ENCODE measurements around the gene LCP2.

The LCP2 gene

GRCh38 chr5:170297589-170298462 is at the start of gene LCP2:
LCP2 (minus strand) TSS chr5:170297777; CDS start chr5:170297611, 166 bp downstream.
- DNase-seq (ENCODE audit: low read depth), result no peak

GRCh38 chr5:170347022-170347567 is 49.5 kb upstream of the LCP2 start:
- DNase-seq (ENCODE audit: low read depth), result no peak

- DNase-seq (ENCODE audit: low read depth), result no peak
Measured at GRCh38 chr5:170345971-170346370, 48.4 kb upstream of the LCP2 start.

- DNase-seq (ENCODE audit: low read depth), result no peak
Measured at GRCh38 chr5:170343177-170343576, 45.6 kb upstream of the LCP2 start.

DNA sequence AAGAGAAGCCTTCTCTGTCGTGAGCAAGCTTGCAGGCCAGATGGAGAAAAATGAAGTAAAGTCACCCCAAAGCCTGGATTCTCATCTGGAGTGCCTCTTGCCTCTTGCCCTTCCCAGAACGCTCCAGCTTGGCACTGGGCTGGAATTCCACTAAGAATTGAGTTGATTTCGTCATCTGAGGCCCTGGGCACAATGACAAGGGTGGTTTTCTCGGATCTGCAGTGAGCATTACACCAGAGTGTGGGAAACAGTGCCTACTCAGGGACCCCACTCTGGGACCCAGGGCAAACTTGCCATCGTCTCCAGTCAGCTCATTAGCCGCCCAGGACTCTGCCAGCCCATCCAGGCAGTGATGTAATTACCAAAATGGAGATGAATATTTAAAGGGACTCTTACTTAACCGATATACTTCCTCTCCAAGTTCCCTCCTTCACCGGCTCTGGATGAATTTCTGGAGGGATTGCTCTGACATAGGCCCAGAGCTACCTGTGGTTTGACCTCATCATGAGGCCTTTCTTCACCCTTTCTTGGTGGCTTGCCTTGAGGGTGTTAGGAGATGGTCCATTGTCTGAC is 44.7 kb upstream of the LCP2 start:
- DNase-seq (ENCODE audit: low read depth), result no peak

DNA sequence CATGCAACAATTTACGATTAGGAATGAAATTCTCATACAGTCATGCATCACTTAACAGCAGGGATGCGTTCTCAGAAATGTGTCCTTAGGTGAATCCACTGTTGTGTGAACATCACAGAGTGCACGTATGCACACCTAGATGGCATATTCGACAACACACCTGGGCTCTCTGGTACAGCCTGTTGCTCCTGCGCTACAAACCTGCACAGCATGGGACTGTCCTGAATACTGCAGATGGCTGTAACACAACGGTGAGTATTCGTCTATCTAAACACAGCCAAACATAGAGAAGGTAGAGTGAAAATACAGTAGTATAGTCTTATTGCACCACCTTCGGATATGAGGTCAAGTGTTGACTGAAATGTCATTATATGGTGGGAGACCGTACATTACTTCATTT is 44.0 kb upstream of the LCP2 start:
- no peak for DNase-seq (ENCODE audit: low read depth)

- DNase-seq (ENCODE audit: low read depth), result no peak
Measured at GRCh38 chr5:170339780-170340167, 42.2 kb upstream of the LCP2 start.

DNA sequence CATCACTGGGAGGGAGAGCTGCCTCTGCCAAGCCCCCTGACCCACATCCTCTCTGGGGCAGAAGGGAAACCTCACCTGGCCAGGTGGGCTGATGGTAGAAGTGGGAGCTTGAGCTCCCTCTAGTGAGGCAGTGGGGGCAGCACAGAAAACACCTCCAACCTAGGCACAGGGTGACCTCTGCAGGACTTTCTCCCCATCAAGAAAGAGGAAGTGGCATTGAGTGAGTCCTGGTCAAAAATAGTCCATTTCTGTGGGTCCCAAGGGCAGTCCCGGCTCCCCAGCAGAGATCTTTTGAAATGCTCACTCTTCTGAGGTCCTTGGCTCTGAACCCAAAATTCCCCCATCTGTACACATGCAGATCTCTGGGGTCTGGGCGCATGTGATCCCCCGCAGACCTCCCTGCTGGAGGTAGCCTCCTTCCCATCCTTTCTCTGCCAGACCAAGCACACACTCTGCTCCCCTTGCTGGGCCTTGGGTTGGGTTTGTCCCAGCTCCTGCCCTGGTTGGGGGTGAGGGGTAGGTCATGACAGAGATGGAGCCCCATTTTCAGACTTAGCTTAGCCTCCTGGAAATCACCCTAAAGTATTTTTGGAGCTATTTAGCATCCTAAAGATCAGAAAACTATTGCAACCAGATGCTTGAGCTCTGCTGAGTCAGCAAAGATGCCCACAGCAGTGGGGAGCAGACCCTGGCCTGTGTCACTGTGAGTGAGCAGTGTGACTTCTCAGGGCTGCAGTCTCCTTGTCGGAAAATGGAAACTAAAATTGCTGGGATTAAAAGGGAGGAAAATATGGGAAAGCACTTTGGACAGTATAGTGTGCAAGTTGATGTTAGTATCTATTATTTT is 41.6 kb upstream of the LCP2 start:
- no peak for DNase-seq (ENCODE audit: low read depth)

- no peak for DNase-seq (ENCODE audit: low read depth)
Measured at GRCh38 chr5:170338291-170338690, 40.7 kb upstream of the LCP2 start.

GRCh38 chr5:170337045-170337733 is 39.6 kb upstream of the LCP2 start:
- DNase-seq (ENCODE audit: low read depth), result no peak

GRCh38 chr5:170336065-170336464 is 38.5 kb upstream of the LCP2 start:
- DNase-seq (ENCODE audit: low read depth), result no peak

GRCh38 chr5:170334626-170335025 is 37.0 kb upstream of the LCP2 start:
- DNase-seq (ENCODE audit: low read depth), result no peak

GRCh38 chr5:170333161-170333910 is 35.8 kb upstream of the LCP2 start:
- no peak for DNase-seq (ENCODE audit: low read depth)

GRCh38 chr5:170332058-170332457 is 34.5 kb upstream of the LCP2 start:
- DNase-seq (ENCODE audit: low read depth), result no peak

GRCh38 chr5:170330568-170331054 is 33.0 kb upstream of the LCP2 start:
- no peak for DNase-seq (ENCODE audit: low read depth)

GRCh38 chr5:170329524-170329923 is 31.9 kb upstream of the LCP2 start:
- DNase-seq (ENCODE audit: low read depth), result no peak

GRCh38 chr5:170327829-170328228 is 30.3 kb upstream of the LCP2 start:
- no peak for DNase-seq (ENCODE audit: low read depth)

DNA sequence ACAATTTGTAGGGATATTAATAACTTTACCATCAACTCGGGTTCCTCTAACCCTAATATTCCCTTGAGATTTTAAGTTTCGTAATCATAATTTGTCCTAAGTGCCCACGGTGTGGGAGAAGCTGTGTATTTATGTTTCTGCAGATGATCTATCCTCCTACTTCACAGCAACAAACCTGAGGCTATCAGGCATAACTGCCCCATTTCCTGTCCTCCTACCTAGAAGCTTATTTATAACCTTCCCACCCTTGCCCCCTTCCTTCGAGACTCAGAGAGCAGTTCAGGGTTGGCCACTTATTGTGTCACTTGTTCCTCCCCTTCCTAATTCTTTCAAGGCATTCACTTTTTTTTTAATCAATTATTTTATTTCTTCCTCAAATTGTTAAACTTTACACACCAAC is 29.6 kb upstream of the LCP2 start:
- no peak for DNase-seq (ENCODE audit: low read depth)

DNA sequence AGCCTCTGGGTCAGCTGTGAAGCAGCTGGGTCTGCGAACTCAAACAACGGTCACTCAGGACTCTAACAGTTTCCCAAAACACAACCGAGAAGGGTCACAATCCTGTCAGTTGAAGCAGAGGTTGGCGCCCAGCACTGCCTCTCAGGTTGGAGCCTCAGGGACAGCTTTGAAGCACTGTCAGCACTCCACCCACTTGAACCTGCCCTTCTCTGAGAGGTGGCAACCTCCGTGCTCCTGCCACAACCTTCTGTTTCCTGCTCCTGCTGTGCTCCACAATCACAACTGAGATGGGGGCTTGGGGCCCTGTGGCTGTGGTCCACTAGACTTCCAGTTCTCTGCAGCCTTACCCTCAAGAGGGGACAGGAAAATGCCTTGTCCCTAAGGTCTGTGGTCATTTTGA is 21.7 kb upstream of the LCP2 start:
- no peak for DNase-seq (ENCODE audit: low read depth)

GRCh38 chr5:170317499-170317898 is 19.9 kb upstream of the LCP2 start:
- no peak for DNase-seq (ENCODE audit: low read depth)

DNA sequence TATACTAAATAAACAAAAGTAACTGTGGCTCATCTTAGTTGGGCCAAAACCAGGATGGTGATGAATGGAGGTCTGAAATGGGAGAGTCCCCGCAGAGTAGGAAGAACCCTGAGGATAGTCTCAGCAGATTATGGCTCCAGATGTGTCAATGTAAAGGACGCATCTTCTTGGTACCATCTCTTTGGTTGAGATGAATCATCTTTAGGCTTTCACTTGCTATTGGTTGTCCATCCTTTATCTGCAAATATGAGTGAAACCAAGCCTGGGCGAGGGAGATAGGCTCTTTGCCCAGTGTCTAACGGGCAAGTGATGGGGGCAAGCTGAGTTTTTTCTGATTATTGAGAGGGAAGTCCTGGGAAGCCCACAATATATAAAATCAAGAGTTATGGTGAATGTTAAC is 19.4 kb upstream of the LCP2 start:
- DNase-seq (ENCODE audit: low read depth), result no peak
